ENCODE data around the gene VEGFA.

Gene VEGFA

GRCh38 chr6:43788301-43788700 is 18.3 kb downstream of the VEGFA start:
- Histone ChIP-seq H3K36me3 (ENCODE audit: control insufficient read depth, insufficient read depth, low read length) (peaks cover 12% of the 10 kb centered on the region), H3K4me1 (ENCODE audit: control insufficient read depth, insufficient read depth, low read length) (no peaks in the 10 kb centered on the region), H3K27ac (ENCODE audit: low read length) (no peak overlapping the region), H3K4me3 (ENCODE audit: low read length) (no peak overlapping the region), H3K27me3 (ENCODE audit: control insufficient read depth, insufficient read depth, low read length) (no peaks in the 10 kb centered on the region), H3K9me3 (ENCODE audit: control insufficient read depth, insufficient read depth, low read length) (no peaks in the 10 kb centered on the region)
- WGBS (ENCODE audit: insufficient coverage, insufficient read length): no CpG with 5 or more reads among the region's 5 CpGs
- DNase-seq (ENCODE audit: low read depth, low spot score): no peak

DNA sequence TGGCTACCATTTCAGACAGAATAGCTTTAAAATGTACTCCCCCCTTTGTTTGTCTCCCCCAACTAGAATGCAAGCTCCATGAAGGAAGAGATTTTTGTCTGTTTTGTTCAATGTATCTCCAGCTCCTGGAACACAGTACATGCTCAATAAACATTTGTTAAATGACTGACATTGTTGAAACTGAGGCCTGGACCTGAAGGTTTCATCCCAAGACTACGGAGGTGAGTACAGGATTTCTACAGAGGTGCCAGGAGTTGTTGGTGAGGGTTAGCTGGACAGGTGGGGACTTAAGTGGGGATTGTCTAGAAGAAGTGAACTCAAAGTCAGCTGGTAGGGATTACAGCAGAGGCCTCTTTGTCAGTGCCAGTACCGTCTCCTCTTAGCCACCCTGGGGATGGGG is 19.4 kb downstream of the VEGFA start:
- WGBS (ENCODE audit: insufficient coverage, insufficient read length): no CpG with 5 or more reads among the region's 2 CpGs
- Histone ChIP-seq H3K36me3 (ENCODE audit: control insufficient read depth, insufficient read depth, low read length) (peaks cover 6% of the 10 kb centered on the region; the same call in 1 of the 2 replicates), H3K27ac (ENCODE audit: low read length) (no peak overlapping the region), H3K4me3 (ENCODE audit: low read length) (no peak overlapping the region), H3K4me1 (ENCODE audit: control insufficient read depth, insufficient read depth, low read length) (no peaks in the 10 kb centered on the region), H3K27me3 (ENCODE audit: control insufficient read depth, insufficient read depth, low read length) (no peaks in the 10 kb centered on the region), H3K9me3 (ENCODE audit: control insufficient read depth, insufficient read depth, low read length) (no peaks in the 10 kb centered on the region)
- DNase-seq (ENCODE audit: low read depth, low spot score): no peak

- WGBS (ENCODE audit: insufficient coverage, insufficient read length): no CpG with 5 or more reads among the region's 5 CpGs
- H3K4me1 ChIP-seq (ENCODE audit: control insufficient read depth, insufficient read depth, low read length): no peaks in the 10 kb centered on the region
- no peak overlapping the region for H3K4me3 ChIP-seq (ENCODE audit: low read length)
Measured at GRCh38 chr6:43790031-43790430, 20.0 kb downstream of the VEGFA start.

DNA sequence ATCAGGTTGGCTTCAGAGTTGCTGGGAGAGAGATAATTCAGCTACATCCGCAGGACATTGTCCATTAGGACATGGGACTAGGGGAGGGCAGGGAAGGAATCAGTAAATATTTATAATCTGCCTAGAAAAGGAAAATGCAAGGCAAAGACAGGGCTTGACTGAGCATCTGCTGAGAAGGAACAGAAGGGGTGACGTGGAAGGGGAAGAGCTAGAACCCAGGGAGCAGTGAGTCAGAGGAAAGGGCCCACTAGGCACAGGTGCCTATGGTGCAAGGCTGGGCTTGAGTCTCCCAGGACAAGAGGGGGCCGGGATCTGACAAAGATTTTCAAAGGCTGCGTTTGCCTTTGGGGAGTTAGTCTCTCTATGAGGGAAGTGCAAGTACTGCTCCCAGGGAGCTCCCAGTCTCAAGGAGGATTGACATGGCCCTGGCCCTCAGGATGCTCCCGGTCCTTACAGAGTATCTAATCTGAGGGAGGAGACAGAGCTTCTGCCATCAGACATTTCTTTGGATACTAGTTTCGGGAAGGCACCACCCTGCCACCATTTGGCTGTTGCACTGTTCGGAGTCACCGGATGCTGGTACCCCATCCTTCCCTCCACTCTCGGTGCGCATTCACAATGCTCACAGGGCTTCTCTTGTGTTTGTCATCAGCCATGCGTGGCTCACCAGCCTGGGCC is 21.9 kb downstream of the VEGFA start:
- no peak for DNase-seq (ENCODE audit: low read depth, low spot score)
- no peaks in the 10 kb centered on the region for H3K27me3 ChIP-seq (ENCODE audit: control insufficient read depth, insufficient read depth, low read length)
- H3K4me3 ChIP-seq (ENCODE audit: low read length): no peak overlapping the region
- H3K27ac ChIP-seq (ENCODE audit: low read length): no peak overlapping the region
- H3K4me1 ChIP-seq (ENCODE audit: control insufficient read depth, insufficient read depth, low read length): no peaks in the 10 kb centered on the region
- no peaks in the 10 kb centered on the region for H3K36me3 ChIP-seq (ENCODE audit: control insufficient read depth, insufficient read depth, low read length)
- no peaks in the 10 kb centered on the region for H3K9me3 ChIP-seq (ENCODE audit: control insufficient read depth, insufficient read depth, low read length)
- WGBS (ENCODE audit: insufficient coverage, insufficient read length): no CpG with 5 or more reads among the region's 11 CpGs

More at GRCh38 chr6:43790031-43790430, 20.0 kb downstream of the VEGFA start:
- no peak for DNase-seq (ENCODE audit: low read depth, low spot score)
- Histone ChIP-seq H3K27me3 (ENCODE audit: control insufficient read depth, insufficient read depth, low read length) (no peaks in the 10 kb centered on the region), H3K27ac (ENCODE audit: low read length) (no peak overlapping the region), H3K9me3 (ENCODE audit: control insufficient read depth, insufficient read depth, low read length) (no peaks in the 10 kb centered on the region), H3K36me3 (ENCODE audit: control insufficient read depth, insufficient read depth, low read length) (peaks cover 4% of the 10 kb centered on the region; the same call in 1 of the 2 replicates)

GRCh38 chr6:43793154-43793874 is 23.3 kb downstream of the VEGFA start:
- no peak overlapping the region for H3K27ac ChIP-seq (ENCODE audit: low read length)
- H3K9me3 ChIP-seq (ENCODE audit: control insufficient read depth, insufficient read depth, low read length): no peaks in the 10 kb centered on the region
- H3K4me1 ChIP-seq (ENCODE audit: control insufficient read depth, insufficient read depth, low read length): no peaks in the 10 kb centered on the region
- H3K27me3 ChIP-seq (ENCODE audit: control insufficient read depth, insufficient read depth, low read length): no peaks in the 10 kb centered on the region
- no CpG with 5 or more reads among the region's 5 CpGs for WGBS (ENCODE audit: insufficient coverage, insufficient read length)
- no peaks in the 10 kb centered on the region for H3K36me3 ChIP-seq (ENCODE audit: control insufficient read depth, insufficient read depth, low read length)
- no peak for DNase-seq (ENCODE audit: low read depth, low spot score)
- no peak overlapping the region for H3K4me3 ChIP-seq (ENCODE audit: low read length)

GRCh38 chr6:43793875-43794242 is 23.8 kb downstream of the VEGFA start:
- Histone ChIP-seq H3K4me3 (ENCODE audit: low read length) (no peak overlapping the region), H3K9me3 (ENCODE audit: control insufficient read depth, insufficient read depth, low read length) (no peaks in the 10 kb centered on the region), H3K36me3 (ENCODE audit: control insufficient read depth, insufficient read depth, low read length) (no peaks in the 10 kb centered on the region), H3K27ac (ENCODE audit: low read length) (no peak overlapping the region), H3K27me3 (ENCODE audit: control insufficient read depth, insufficient read depth, low read length) (no peaks in the 10 kb centered on the region), H3K4me1 (ENCODE audit: control insufficient read depth, insufficient read depth, low read length) (no peaks in the 10 kb centered on the region)
- no CpG with 5 or more reads among the region's 9 CpGs for WGBS (ENCODE audit: insufficient coverage, insufficient read length)
- DNase-seq (ENCODE audit: low read depth, low spot score): no peak

- H3K27ac ChIP-seq (ENCODE audit: low read length): no peak overlapping the region
- no peaks in the 10 kb centered on the region for H3K9me3 ChIP-seq (ENCODE audit: control insufficient read depth, insufficient read depth, low read length)
- DNase-seq (ENCODE audit: low read depth, low spot score): no peak
- no peaks in the 10 kb centered on the region for H3K27me3 ChIP-seq (ENCODE audit: control insufficient read depth, insufficient read depth, low read length)
- no peak overlapping the region for H3K4me3 ChIP-seq (ENCODE audit: low read length)
- WGBS (ENCODE audit: insufficient coverage, insufficient read length): no CpG with 5 or more reads among the region's 8 CpGs
- H3K4me1 ChIP-seq (ENCODE audit: control insufficient read depth, insufficient read depth, low read length): no peaks in the 10 kb centered on the region
- H3K36me3 ChIP-seq (ENCODE audit: control insufficient read depth, insufficient read depth, low read length): no peaks in the 10 kb centered on the region
Measured at GRCh38 chr6:43795421-43795820, 25.4 kb downstream of the VEGFA start.

DNA sequence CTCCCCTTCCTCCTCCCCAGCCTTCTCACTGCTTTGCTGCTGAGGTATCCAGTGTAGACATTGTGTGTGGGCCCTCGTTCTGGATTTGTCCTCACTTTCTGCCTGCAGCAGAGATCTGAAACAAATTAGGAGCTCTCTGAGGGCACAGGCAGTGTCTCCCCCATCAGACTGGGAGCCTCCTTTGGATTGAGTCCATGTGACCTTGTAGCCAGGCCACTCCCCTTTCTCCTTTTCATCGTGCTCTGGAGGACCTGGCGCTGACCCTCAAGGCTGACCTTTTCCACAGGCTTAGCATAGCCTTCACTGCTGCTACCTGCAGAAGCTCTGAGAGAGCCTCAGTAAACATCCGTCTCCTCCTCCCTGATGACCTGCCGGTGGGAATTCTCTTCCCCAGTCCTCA is 26.2 kb downstream of the VEGFA start:
- no CpG with 5 or more reads among the region's 5 CpGs for WGBS (ENCODE audit: insufficient coverage, insufficient read length)
- H3K4me1 ChIP-seq (ENCODE audit: control insufficient read depth, insufficient read depth, low read length): no peaks in the 10 kb centered on the region
- no peak overlapping the region for H3K4me3 ChIP-seq (ENCODE audit: low read length)
- no peak for DNase-seq (ENCODE audit: low read depth, low spot score)
- no peaks in the 10 kb centered on the region for H3K27me3 ChIP-seq (ENCODE audit: control insufficient read depth, insufficient read depth, low read length)
- no peaks in the 10 kb centered on the region for H3K36me3 ChIP-seq (ENCODE audit: control insufficient read depth, insufficient read depth, low read length)
- H3K27ac ChIP-seq (ENCODE audit: low read length): no peak overlapping the region
- no peaks in the 10 kb centered on the region for H3K9me3 ChIP-seq (ENCODE audit: control insufficient read depth, insufficient read depth, low read length)

DNA sequence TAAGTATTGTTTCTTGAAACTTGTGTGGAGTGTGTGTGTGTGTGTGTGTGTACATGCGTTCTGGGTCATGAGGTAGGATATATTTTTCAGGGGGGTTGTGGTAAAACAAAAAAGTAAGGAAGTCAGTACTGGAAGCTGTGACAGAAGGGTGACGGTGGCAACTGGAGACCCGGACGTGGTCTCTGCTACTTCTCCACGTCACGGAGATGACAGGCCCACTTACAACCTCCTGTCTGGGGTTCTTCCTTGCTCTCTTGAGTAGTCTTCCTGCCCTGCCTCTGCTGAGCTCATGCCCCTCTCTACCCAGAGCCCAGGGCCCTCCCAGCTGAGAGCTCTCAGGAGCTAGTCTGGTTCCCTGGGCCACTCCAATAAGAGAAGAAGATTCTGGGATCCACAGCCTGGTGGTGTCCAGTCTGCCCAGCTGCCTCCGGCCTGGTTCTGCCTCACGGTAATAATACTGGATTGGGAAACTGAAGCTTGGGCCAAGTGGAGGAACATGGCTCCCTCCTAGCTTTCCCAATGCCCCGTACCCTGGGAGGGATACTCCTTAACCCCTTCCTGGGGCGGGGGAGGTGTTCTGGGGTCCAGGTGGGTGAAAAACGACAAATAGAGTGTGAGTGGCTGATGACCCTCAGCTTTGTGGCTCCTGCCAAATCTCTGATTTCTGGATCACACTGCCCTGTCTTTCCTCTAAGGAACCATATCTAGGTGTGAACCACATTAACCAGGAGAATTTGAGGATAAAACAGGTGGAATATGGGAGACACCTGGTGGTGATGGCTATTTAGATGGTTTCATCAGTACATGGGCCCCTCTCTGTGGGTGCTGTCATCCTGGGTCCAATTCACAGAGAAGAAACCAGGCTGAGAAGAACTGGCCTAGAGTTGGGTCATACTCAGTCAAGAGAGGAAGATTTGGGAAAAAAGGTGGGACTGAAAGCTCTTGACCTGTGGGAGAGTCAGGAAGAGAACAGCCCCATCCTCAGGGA is 27.2 kb downstream of the VEGFA start:
- Histone ChIP-seq H3K4me1 (ENCODE audit: control insufficient read depth, insufficient read depth, low read length) (no peaks in the 10 kb centered on the region), H3K27me3 (ENCODE audit: control insufficient read depth, insufficient read depth, low read length) (no peaks in the 10 kb centered on the region), H3K27ac (ENCODE audit: low read length) (no peak overlapping the region), H3K4me3 (ENCODE audit: low read length) (no peak overlapping the region), H3K36me3 (ENCODE audit: control insufficient read depth, insufficient read depth, low read length) (no peaks in the 10 kb centered on the region), H3K9me3 (ENCODE audit: control insufficient read depth, insufficient read depth, low read length) (no peaks in the 10 kb centered on the region)
- no peak for DNase-seq (ENCODE audit: low read depth, low spot score)
- no CpG with 5 or more reads among the region's 11 CpGs for WGBS (ENCODE audit: insufficient coverage, insufficient read length)

DNA sequence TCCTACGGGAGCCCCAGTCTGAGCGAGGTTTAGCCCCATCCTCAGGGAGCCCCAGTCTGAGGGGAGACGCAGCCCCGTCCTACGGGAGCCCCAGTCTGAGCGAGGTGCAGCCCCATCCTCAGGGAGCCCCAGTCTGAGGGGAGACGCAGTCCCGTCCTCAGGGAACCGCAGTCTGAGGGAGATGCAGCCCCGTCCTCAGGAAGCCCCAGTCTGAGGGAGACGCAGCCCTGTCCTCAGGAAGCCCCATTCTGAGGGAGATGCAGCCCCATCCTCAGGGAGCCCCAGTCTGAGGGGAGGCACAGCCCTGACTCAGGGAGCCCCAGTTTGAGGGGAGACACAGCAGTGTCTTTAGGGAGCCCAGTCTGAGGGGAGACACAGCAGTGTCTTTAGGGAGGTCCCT is 27.9 kb downstream of the VEGFA start:
- DNase-seq (ENCODE audit: low read depth, low spot score): no peak
- H3K36me3 ChIP-seq (ENCODE audit: control insufficient read depth, insufficient read depth, low read length): no peaks in the 10 kb centered on the region
- no peak overlapping the region for H3K27ac ChIP-seq (ENCODE audit: low read length)
- no peaks in the 10 kb centered on the region for H3K9me3 ChIP-seq (ENCODE audit: control insufficient read depth, insufficient read depth, low read length)
- no CpG with 5 or more reads among the region's 11 CpGs for WGBS (ENCODE audit: insufficient coverage, insufficient read length)
- no peaks in the 10 kb centered on the region for H3K27me3 ChIP-seq (ENCODE audit: control insufficient read depth, insufficient read depth, low read length)
- no peak overlapping the region for H3K4me3 ChIP-seq (ENCODE audit: low read length)
- no peaks in the 10 kb centered on the region for H3K4me1 ChIP-seq (ENCODE audit: control insufficient read depth, insufficient read depth, low read length)

Data from iPS DF 6.9 (cell line).